NCI-H1048 (cell line): Measurements from ENCODE around the gene SLC9A9.

ENCODE experiments used
- DNase-seq: peaks from one replicate; lab custom pipeline; 2025; lab: John Stamatoyannopoulos, UW

SLC9A9 gene

DNA sequence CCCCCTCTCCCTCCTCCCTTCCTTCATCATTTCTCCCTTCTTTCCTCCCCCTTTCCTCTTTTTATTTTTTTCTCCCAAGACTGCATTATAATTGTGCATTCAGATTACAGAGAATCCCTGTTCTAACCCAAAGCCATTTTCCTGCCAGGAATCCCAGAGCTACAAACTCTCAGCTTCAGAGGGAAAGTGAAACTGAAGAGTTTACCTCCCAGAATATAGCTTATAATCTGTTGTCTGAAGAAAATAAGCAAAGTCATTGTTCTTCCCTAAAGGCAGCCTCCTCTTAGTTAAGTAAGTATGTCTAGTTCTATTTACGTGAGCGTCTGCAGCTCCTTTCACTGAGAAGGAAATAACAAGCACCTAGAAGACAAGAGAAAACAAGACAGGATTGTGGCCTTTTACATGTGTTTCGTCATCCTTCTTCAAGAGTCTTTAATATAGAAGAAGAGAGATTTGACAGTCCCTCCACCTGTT lies 631.5 kb downstream of the SLC9A9 start:
- no peak for DNase-seq
